Uterus (tissue), 4 donors: ENCODE results near the gene POP5. TPM values are rescaled to one million over a fixed set of nuclear protein-coding genes. Genes with fewer than 3 reads are reported as not detected.

Source experiments
- DNase-seq, 2 donors: peaks; one replicate each; pipeline ENCODE4 v3.0.0-alpha.2; 2019 to 2020
- H3K27ac ChIP-seq, 2 donors: fragments of 200-600 bp; sonication (generic); 1 replicate in 1 of 2; 2 replicates in 1 of 2; pipeline ENCODE4 v1.5.1; 2016 to 2018
- H3K27me3 ChIP-seq, 2 donors: fragments of 200-600 bp; sonication (generic); one replicate each; pipeline ENCODE4 v1.5.1; 2018 to 2019; ENCODE audit warnings: control low read depth in 1 of 2
- H3K36me3 ChIP-seq, 2 donors: fragments of 200-600 bp; sonication (generic); one replicate each; pipeline ENCODE4 v1.5.1; 2019; ENCODE audit warnings: control low read depth in 1 of 2
- H3K4me1 ChIP-seq, 2 donors: fragments of 200-600 bp; sonication (generic); one replicate each; pipeline ENCODE4 v1.5.1; 2018 to 2019; ENCODE audit warnings: control low read depth in 1 of 2
- H3K4me3 ChIP-seq, 2 donors: fragments of 200-600 bp; sonication (generic); 1 replicate in 1 of 2; 2 replicates in 1 of 2; pipeline ENCODE4 v1.5.1; 2018 to 2019; ENCODE audit warnings: mild to moderate bottlenecking in 1 of 2
- H3K9me3 ChIP-seq, 2 donors: fragments of 200-600 bp; sonication (generic); one replicate each; pipeline ENCODE4 v1.5.1; 2019; ENCODE audit warnings: control low read depth in 1 of 2
- POLR2A ChIP-seq, 2 donors: fragments of 450-650 bp; IDR thresholded peaks; one replicate each; pipeline ENCODE4 v1.6.1; 2016; ENCODE audit warnings: antibody characterized with exemption in 2 of 2, mild to moderate bottlenecking in 1 of 2, moderate library complexity in 1 of 2
- intact Hi-C: fragments of 100-400 bp; cut with DNase I; formaldehyde crosslinking; loops from one replicate; pipeline ENCODE4 v1.15.1; 2023; ENCODE audit warnings: low total_unique reads
- total RNA-seq, 4 donors: library from RNA; depleted of rRNA in 3 of 4; stranded (reverse); fragments of >200 nt in 3 of 4; gene quantifications; one replicate each; pipeline versions ENCODE4 v1.1.0 to v1.2.4, GENCODE V29; 2014 to 2023
- TF ChIP-seq, protein P1 (sequence below), 4 experiments: fragments of 200-600 bp in 2 of 4; fragments of 450-650 bp in 2 of 4; sonication (generic) in 2 of 4; IDR thresholded peaks; one replicate each; pipeline ENCODE4 v1.5.1; 2016 to 2019; ENCODE audit warnings: antibody characterized with exemption in 4 of 4, mild to moderate bottlenecking in 2 of 4, moderate library complexity in 1 of 4
- donor health status: DM: yes; HTN: yes; CAD: no.

POP5 gene
- total RNA-seq, 4 donors from 2014 or later: 0.59 to 32.2 (median 18.0) TPM

DNA sequence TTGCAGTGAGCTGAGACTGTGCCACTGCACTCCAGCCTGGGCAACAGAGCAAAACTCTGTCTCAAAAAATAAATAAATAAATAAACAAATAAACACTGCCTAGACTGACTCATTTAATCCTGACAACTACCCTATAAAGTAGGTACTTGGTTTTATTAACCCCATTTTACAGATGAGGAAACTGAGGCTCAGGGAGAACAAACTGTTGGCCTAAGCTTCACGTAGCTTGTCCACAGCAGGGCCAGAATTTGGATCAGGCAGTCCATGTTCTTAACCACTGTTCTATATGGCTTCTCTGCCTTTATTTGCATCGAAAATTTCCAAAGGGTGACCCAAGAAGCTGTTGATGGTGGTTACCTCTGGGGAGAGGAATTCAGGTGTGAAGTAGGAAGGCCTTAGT is 5.7 kb upstream of the POP5 start:
- intact Hi-C loops: no loop called here
- Histone ChIP-seq H3K9me3 (no peaks in the 10 kb centered on the region), H3K27ac (no peak overlapping the region), H3K36me3 (no peaks in the 10 kb centered on the region), H3K4me3 (no peak overlapping the region), H3K4me1 (peaks cover 0 to 13% of the 10 kb centered on the region in 2 donors), H3K27me3 (no peaks in the 10 kb centered on the region)
- no peak for TF ChIP-seq POLR2A (IDR thresholded peaks at IDR 0.05)
- TF ChIP-seq, protein P1, sequence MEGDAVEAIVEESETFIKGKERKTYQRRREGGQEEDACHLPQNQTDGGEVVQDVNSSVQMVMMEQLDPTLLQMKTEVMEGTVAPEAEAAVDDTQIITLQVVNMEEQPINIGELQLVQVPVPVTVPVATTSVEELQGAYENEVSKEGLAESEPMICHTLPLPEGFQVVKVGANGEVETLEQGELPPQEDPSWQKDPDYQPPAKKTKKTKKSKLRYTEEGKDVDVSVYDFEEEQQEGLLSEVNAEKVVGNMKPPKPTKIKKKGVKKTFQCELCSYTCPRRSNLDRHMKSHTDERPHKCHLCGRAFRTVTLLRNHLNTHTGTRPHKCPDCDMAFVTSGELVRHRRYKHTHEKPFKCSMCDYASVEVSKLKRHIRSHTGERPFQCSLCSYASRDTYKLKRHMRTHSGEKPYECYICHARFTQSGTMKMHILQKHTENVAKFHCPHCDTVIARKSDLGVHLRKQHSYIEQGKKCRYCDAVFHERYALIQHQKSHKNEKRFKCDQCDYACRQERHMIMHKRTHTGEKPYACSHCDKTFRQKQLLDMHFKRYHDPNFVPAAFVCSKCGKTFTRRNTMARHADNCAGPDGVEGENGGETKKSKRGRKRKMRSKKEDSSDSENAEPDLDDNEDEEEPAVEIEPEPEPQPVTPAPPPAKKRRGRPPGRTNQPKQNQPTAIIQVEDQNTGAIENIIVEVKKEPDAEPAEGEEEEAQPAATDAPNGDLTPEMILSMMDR (IDR thresholded peaks at IDR 0.05): no peak
- no peak for DNase-seq

DNA sequence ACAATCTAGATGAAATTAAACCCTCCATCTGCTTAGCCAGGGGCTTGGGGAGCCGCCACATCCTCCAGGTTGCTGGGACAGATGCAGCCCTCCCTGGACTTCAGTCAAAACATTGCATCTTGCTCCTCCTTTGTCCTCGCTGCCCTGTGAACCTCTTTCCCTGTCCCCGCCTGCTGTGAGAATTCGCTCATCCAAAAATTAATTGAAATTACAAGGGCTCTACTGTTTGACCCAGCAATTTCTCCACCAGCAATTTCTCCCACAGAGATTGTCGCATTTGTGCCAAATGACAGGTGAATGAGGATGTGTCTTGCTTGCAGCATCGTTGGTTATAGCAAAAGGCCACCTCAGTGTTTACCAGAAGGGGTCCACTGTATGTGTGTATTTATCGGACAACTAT is 5.0 kb upstream of the POP5 start:
- no peaks in the 10 kb centered on the region for H3K27me3 ChIP-seq
- intact Hi-C loops: no loop called here
- H3K4me1 ChIP-seq: peaks cover 0 to 13% of the 10 kb centered on the region in 2 donors
- TF ChIP-seq, protein P1 (IDR thresholded peaks at IDR 0.05): no peak
- TF ChIP-seq POLR2A (IDR thresholded peaks at IDR 0.05): no peak
- no peaks in the 10 kb centered on the region for H3K9me3 ChIP-seq
- no peak for DNase-seq
- H3K4me3 ChIP-seq: no peak overlapping the region
- no peak overlapping the region for H3K27ac ChIP-seq
- H3K36me3 ChIP-seq: no peaks in the 10 kb centered on the region

DNA sequence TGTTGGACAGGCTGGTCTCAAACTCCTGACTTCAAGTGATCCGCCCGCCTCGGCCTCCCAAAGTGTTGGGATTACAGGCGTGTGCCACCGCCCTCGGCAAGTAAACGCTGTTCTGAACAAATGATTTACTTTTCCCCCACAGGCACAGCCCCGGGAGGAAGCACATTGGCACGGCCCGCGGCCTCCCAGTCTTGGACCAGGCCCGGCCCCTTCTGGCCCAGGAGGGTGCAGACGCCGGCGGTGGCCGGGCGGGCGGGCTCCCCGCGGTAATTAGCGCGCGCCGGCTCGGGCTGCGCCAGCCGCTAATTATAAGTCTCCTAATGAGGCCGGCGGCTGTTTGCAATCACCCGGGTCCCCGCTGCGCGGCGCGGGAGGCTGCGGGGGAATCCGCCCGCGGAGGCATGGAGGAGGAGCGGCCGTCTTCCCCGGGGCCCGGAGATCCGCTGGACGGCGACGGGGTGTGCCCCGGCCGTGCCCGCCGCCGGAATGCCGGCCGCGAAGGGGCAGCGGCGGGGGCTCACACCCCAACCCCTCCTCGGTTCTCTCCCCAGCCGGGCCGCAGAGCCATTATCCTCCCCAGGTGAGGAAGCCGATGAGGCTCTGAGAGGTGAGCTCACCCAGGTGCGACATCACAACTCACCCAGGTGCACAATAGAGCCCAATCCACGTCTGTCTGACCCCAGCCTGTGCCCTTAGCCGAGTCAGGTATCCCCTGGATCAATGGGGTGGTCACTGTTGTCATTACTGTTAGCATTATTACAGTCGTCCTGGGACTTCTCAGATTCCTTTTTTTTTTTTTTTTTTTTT is 3.3 kb upstream of the POP5 start:
- Histone ChIP-seq H3K9me3 (no peaks in the 10 kb centered on the region), H3K4me1 (peaks cover 0 to 13% of the 10 kb centered on the region in 2 donors), H3K27ac (peak overlapping the region in 1 of 2 donors; percentile 43)

DNA sequence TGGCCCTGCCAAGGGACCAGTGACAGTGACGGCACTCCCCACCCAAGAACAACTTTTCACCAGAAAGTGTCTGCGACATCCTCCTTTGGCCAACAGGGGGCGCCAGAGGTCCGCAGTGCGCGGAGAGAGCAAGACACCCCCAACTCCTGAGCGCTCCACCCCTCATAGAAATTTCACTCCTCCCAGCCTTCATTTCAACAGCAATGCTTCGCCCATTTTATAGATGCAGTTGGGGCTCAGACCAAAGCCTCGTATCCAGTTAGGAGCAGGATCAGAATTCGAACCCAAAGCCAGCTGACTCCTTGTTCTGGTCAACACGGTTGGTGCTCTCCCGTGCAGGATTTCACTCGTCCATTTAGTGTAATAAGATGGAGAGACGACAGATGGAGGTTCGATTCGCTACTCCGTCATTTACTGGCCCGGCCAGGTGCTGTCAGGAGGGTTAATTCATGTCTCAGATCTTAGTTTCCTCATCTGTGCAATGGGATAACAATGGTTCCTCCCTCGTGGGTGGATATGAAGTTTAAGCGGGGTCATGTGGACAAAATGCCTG is 2.4 kb upstream of the POP5 start:
- H3K4me3 ChIP-seq: no peak overlapping the region
- intact Hi-C loops: no loop called here

More for the DNA sequence above, 3.3 kb upstream of the POP5 start:
- DNase-seq: peak; percentile 26 to 42
- TF ChIP-seq, protein P1 (IDR thresholded peaks at IDR 0.05): peak; percentile 10 to 36 (median 25)
- TF ChIP-seq POLR2A (IDR thresholded peaks at IDR 0.05): no peak
- Histone ChIP-seq H3K27me3 (no peaks in the 10 kb centered on the region), H3K36me3 (no peaks in the 10 kb centered on the region), H3K4me3 (peak overlapping the region in 1 of 2 donors; percentile 29)
- intact Hi-C loops: no loop called here

More for the DNA sequence above, 2.4 kb upstream of the POP5 start:
- Histone ChIP-seq H3K27me3 (no peaks in the 10 kb centered on the region), H3K36me3 (no peaks in the 10 kb centered on the region), H3K9me3 (no peaks in the 10 kb centered on the region), H3K27ac (no peak overlapping the region), H3K4me1 (peaks cover 0 to 13% of the 10 kb centered on the region in 2 donors)
- TF ChIP-seq, protein P1 (IDR thresholded peaks at IDR 0.05): peak; percentile 77 to 84 (median 82)
- TF ChIP-seq POLR2A (IDR thresholded peaks at IDR 0.05): no peak
- peak; percentile 71 for DNase-seq
